Lung (tissue), 12 donors: ENCODE results near the gene KRTAP5-2. TPM values are rescaled to one million over a fixed set of nuclear protein-coding genes. Genes with fewer than 3 reads are reported as not detected.
"Not testable (repeated sequence)": the region's sequence is repeated elsewhere in the genome, so short reads cannot be mapped to it uniquely, and the experiment has no call there.

Source experiments
- ATAC-seq: fragments of 200-7000 bp; cut with Tn5 transposase; one replicate; pipeline ENCODE4 v1.9.1; 2020; ENCODE audit warnings: moderate number of reproducible peaks; ENCODE audit not compliant: insufficient read depth, low FRiP score
- DNase-seq, 3 donors: peaks; one replicate each; pipeline ENCODE4 v3.0.0-alpha.2; 2013 to 2017
- H3K27ac ChIP-seq, 2 donors: one replicate each; pipeline ENCODE4 v1.5.1; 2013; ENCODE audit warnings: mild to moderate bottlenecking in 2 of 2, moderate library complexity in 2 of 2, control low read depth in 1 of 2, inconsistent platforms in 1 of 2, low read depth in 1 of 2, low read length in 1 of 2
- H3K27me3 ChIP-seq, 3 donors: one replicate each; pipeline ENCODE4 v1.5.1; 2013; ENCODE audit warnings: low read length in 2 of 3; ENCODE audit not compliant: control insufficient read depth in 3 of 3, insufficient read depth in 3 of 3
- H3K36me3 ChIP-seq, 4 donors: one replicate each; pipeline ENCODE4 v1.5.1; 2013; ENCODE audit warnings: low read length in 4 of 4, mild to moderate bottlenecking in 1 of 4, moderate library complexity in 1 of 4; ENCODE audit not compliant: control insufficient read depth in 4 of 4, insufficient read depth in 4 of 4
- H3K4me1 ChIP-seq, 5 donors: one replicate each; pipeline ENCODE4 v1.5.1; 2013; ENCODE audit warnings: low read length in 5 of 5, mild to moderate bottlenecking in 2 of 5, moderate library complexity in 1 of 5; ENCODE audit not compliant: control insufficient read depth in 5 of 5, insufficient read depth in 5 of 5
- H3K4me3 ChIP-seq: one replicate; pipeline ENCODE4 v1.5.1; 2013; ENCODE audit warnings: mild to moderate bottlenecking, control low read depth, moderate library complexity
- H3K9ac ChIP-seq, 2 donors: one replicate each; pipeline ENCODE4 v1.5.1; 2013; ENCODE audit warnings: low read length in 2 of 2, control low read depth in 1 of 2; ENCODE audit not compliant: insufficient read depth in 1 of 2
- H3K9me3 ChIP-seq, 4 donors: one replicate each; pipeline ENCODE4 v1.5.1; 2013; ENCODE audit warnings: low read length in 3 of 4, mild to moderate bottlenecking in 1 of 4, moderate library complexity in 1 of 4; ENCODE audit not compliant: control insufficient read depth in 4 of 4, insufficient read depth in 3 of 4
- WGBS, 2 donors: extraction: QIAGEN DNeasy Blood & Tissue Kit; methylation state at CpG; one replicate each; pipeline ENCODE4 v1.1.7; 2013; 5-methylcytosine and 5-hydroxymethylcytosine counted together
- polyA plus RNA-seq, 2 donors: library from polyadenylated mRNA; stranded (reverse); fragments of 200-250 nt; gene quantifications; one replicate each; pipeline ENCODE4 v1.2.1, GENCODE V29; 2013
- total RNA-seq, 2 donors: library from RNA; depleted of rRNA in 1 of 2; stranded (reverse); fragments of >200 nt in 1 of 2; gene quantifications; one replicate each; pipeline ENCODE4 v1.2.1, GENCODE V29; 2014 to 2021
- TF ChIP-seq, protein P1 (sequence below): IDR thresholded peaks from 2 replicates; pipeline ENCODE4 v1.5.1; 2012; ENCODE audit warnings: mild to moderate bottlenecking; ENCODE audit errors: control extremely low read depth, extremely low read depth
- donor health status: control.
- donor health status: control.
- donor health status: Bipolar disorder and iron deficiency.
- donor health status: healthy.
- donor health status: DM: yes; HTN: yes; CAD: no.

The KRTAP5-2 gene
- total and polyA plus RNA-seq, 4 donors = 0.12 TPM; not detected in 3

DNA sequence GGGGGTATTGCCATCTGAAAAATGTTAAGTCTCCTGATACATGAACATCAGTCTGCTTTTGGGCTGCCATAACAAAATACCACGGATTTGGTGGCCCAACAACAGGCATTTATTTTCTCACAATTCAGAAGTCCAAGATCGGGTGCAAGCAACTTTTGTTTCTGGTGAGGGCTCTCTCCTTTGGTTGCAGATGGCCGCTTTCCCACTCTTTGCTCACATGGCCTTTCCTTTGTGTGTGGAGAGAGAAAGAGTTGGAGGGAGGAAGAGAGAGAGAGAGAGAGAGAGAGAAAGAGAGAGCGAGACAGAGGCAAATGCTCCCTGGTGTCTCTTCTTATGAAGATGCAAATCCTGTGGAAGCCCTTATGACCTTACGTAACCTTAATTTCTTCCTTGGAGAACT is 2.5 kb upstream of the KRTAP5-2 start:
- H3K9me3 ChIP-seq = no peaks in the 10 kb centered on the region
- H3K27me3 ChIP-seq = peaks cover 0 to 19% (median 5%) of the 10 kb centered on the region in 3 donors
- no peak overlapping the region for H3K27ac ChIP-seq
- H3K36me3 ChIP-seq = no peaks in the 10 kb centered on the region
- DNase-seq = no peak
- WGBS, 2 donors = 83 to 85% methylated on average over 5 of the region's 5 CpGs
- no peak for ATAC-seq
- H3K9ac ChIP-seq = no peak overlapping the region
- no peaks in the 10 kb centered on the region for H3K4me1 ChIP-seq
- no peak overlapping the region for H3K4me3 ChIP-seq
- TF ChIP-seq, protein P1, sequence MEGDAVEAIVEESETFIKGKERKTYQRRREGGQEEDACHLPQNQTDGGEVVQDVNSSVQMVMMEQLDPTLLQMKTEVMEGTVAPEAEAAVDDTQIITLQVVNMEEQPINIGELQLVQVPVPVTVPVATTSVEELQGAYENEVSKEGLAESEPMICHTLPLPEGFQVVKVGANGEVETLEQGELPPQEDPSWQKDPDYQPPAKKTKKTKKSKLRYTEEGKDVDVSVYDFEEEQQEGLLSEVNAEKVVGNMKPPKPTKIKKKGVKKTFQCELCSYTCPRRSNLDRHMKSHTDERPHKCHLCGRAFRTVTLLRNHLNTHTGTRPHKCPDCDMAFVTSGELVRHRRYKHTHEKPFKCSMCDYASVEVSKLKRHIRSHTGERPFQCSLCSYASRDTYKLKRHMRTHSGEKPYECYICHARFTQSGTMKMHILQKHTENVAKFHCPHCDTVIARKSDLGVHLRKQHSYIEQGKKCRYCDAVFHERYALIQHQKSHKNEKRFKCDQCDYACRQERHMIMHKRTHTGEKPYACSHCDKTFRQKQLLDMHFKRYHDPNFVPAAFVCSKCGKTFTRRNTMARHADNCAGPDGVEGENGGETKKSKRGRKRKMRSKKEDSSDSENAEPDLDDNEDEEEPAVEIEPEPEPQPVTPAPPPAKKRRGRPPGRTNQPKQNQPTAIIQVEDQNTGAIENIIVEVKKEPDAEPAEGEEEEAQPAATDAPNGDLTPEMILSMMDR = no peak

DNA sequence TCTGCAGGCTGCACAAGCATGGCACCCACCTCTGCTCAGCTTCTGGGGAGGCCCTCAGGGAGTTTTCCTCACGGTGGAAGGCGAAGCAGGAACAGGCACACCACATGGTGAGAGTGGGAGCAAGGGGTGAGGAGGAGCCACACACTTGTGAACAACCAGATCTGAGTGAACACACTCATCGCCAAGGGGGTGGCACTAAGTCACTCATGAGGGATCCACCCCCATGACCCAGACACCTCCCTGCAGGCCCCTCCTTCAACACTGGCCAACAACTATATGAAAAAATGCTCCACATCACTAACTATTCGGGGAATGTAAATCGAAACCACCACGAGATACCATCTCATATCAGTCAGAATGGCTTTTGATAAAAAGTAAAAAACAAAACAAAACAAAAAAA is 722 bp upstream of the KRTAP5-2 start:
- no peak overlapping the region for H3K4me3 ChIP-seq
- DNase-seq (no peak), ATAC-seq (no peak)
- H3K4me1 ChIP-seq = no peaks in the 10 kb centered on the region
- no peak overlapping the region for H3K27ac ChIP-seq
- no peaks in the 10 kb centered on the region for H3K36me3 ChIP-seq
- H3K9me3 ChIP-seq = no peaks in the 10 kb centered on the region
- TF ChIP-seq, protein P1 = no peak
- H3K27me3 ChIP-seq = peaks cover 0 to 23% (median 8%) of the 10 kb centered on the region in 3 donors
- WGBS, 2 donors = 70 to 71% methylated on average over 6 of the region's 6 CpGs
- no peak overlapping the region for H3K9ac ChIP-seq

DNA sequence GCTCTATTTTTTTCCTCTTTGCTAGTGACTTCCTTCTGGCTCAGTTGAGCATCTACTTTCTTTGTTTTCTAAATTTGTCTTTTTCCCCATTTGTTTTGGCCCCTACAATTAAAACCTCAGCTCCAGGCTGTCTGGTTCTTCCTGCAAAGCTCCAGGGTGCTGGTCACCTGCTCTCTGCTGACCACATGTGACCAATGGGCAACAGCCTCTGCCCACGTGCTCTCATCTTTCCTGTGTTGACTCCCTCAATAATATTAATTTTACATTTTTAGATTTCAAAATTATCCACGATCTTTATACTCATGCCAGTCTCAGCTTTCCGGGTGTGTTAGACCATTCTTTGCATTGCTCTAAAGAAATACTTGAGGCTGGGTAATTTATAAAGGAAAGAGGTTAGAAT is 312 bp upstream of the KRTAP5-2 start:
- H3K27ac ChIP-seq, DNase-seq: not testable (repeated sequence)
- peaks cover 0 to 24% (median 9%) of the 10 kb centered on the region in 3 donors for H3K27me3 ChIP-seq

DNA sequence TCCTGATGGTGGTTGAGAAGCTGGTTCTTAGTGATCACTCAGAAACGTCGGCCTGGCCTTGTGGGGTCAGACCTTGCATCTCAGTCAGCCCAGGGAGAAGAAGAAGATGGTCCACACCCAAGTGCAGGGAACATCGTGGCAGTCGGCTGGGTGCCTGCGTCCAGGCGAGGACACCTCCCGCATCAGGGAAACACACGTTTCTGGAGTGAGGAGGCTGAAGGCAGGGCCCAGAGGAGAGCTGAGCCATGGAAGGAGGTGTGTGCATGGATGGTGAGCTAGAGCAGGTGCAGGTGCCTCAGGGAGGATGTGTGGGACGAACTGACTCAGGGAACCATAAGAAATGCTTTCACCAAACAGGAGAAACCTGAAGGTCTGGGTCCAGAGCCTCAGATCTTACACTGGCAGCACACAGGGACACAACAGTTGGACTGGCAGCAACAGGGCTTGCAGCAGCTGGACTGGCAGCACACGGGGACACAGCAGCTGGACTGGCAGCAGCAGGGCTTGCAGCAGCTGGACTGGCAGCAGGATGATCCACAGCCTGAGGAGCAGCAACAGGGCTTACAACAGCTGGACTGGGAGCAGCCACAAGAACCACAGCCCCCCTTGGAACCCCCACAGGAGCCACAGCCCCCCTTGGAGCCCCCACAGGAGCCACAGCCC is 632 bp downstream of the KRTAP5-2 start:
- H3K36me3 ChIP-seq = no peaks in the 10 kb centered on the region
- TF ChIP-seq, protein P1 = no peak
- 82 to 85% methylated on average over 10 of the region's 10 CpGs for WGBS, 2 donors
- H3K9me3 ChIP-seq = no peaks in the 10 kb centered on the region
- peaks cover 0 to 26% (median 11%) of the 10 kb centered on the region in 3 donors for H3K27me3 ChIP-seq
- DNase-seq (no peak), ATAC-seq (no peak)
- H3K9ac ChIP-seq = no peak overlapping the region
- no peak overlapping the region for H3K27ac ChIP-seq
- H3K4me1 ChIP-seq = no peaks in the 10 kb centered on the region
- no peak overlapping the region for H3K4me3 ChIP-seq

More for the DNA sequence above, 312 bp upstream of the KRTAP5-2 start:
- 86% methylated on average over 3 of the region's 3 CpGs for WGBS, 2 donors
- not testable (repeated sequence) for ATAC-seq, H3K4me3 ChIP-seq, H3K9ac ChIP-seq, H3K36me3 ChIP-seq, H3K9me3 ChIP-seq, H3K4me1 ChIP-seq

DNA sequence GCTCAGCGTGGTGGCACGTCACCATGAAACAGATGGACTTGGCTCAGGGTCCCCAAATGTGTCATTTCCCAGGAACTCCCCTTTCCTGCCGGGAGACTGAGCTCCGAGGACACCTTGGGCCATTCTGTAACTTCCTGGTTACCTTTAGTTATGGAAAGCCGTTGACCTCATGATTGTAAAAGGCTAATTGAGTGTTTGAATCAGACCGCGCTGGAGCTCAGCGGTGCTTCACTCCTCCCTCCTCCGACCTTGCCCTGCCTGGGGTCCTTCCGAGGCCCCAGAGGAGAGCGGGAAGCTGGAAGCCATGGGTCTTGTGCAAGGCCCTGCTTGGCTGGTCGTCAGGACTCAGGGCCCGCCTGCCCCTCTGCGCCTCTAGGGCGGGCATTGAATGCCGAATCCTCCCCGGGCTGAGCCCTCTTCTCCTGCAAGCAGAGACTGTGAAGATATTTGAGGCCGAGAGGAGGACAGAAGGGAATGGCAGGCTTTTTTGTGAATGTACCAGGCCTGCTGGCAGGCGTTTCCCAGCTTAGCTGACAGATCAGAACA is 1.4 kb downstream of the KRTAP5-2 start:
- peaks cover 0 to 29% (median 12%) of the 10 kb centered on the region in 3 donors for H3K27me3 ChIP-seq
- not testable (repeated sequence) for H3K9me3 ChIP-seq, H3K4me1 ChIP-seq, H3K27ac ChIP-seq, DNase-seq, H3K4me3 ChIP-seq, ATAC-seq, H3K36me3 ChIP-seq, H3K9ac ChIP-seq
- WGBS, 2 donors = 62 to 66% methylated on average over 19 of the region's 19 CpGs

DNA sequence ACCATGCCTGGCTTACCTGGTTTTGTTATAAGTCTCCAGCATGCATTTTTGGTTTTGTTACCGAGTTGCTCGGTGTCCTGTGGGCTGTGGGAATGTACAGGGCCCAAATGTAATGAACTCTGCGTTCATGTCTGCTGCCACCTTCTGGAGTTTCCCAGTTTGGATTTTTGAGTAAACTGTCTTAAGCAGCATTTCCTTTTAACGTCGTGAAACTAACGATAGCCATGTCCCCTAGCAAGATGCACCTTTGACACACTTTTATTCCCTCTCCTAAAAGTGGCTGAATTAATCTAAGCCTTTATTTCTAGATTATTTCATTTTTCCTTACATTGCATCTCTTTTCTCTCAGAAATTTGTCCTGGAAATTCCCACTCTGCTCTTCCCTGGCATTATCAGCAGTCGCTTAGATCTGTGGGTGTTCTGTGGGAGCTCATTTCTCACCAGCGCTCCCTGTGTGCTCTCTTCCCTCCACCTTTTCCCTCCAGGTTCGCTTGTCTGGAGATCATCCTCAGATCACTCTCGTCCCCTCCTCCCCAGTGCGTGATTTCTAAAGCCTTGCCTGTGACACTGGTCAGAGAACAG is 2.0 kb downstream of the KRTAP5-2 start:
- H3K36me3 ChIP-seq, H3K9ac ChIP-seq, H3K27ac ChIP-seq, ATAC-seq, H3K4me1 ChIP-seq, H3K4me3 ChIP-seq, H3K9me3 ChIP-seq: not testable (repeated sequence)
- H3K27me3 ChIP-seq = peaks cover 0 to 29% (median 12%) of the 10 kb centered on the region in 3 donors
- 52% methylated on average over 11 of the region's 11 CpGs for WGBS, 2 donors
- peak in 1 of 3 donors; percentile 22 for DNase-seq
